Stimulated activated CD4-positive, alpha-beta T cell treated with anti-CD3 and anti-CD28 coated beads, TNF-alpha, amount 100 ng/mL, for 24 hours (primary cell): Measurements from ENCODE around the gene TENM3.
A peak's percentile ranks its signal among the peaks of the same experiment; 100 is the strongest.

Experiments used
- DNase-seq, 3 experiments: peaks; one replicate each; pipeline ENCODE4 v3.0.0-alpha.2; 2020; ENCODE audit warnings: low read depth in 3 of 3

The TENM3 gene

GRCh38 chr4:182770996-182771514 lies 527.9 kb downstream of the TENM3 start:
- DNase-seq, result no peak

GRCh38 chr4:182775075-182775474 lies 531.9 kb downstream of the TENM3 start:
- no peak for DNase-seq

- no peak for DNase-seq
Measured at GRCh38 chr4:182776376-182777105, 533.3 kb downstream of the TENM3 start.

- DNase-seq, result no peak
Measured at GRCh38 chr4:182778222-182778982, 535.2 kb downstream of the TENM3 start.

GRCh38 chr4:182786991-182787390 lies 543.8 kb downstream of the TENM3 start:
- no peak for DNase-seq

GRCh38 chr4:182788201-182788600 lies 545.0 kb downstream of the TENM3 start:
- no peak for DNase-seq

- DNase-seq, result no peak
Measured at GRCh38 chr4:182789529-182789928, 546.3 kb downstream of the TENM3 start.

- DNase-seq, result no peak
Measured at GRCh38 chr4:182795446-182796238, 552.4 kb downstream of the TENM3 start.

GRCh38 chr4:182799515-182800215 lies 556.5 kb downstream of the TENM3 start:
- DNase-seq, result no peak

- DNase-seq, result no peak
Measured at GRCh38 chr4:182800216-182800515, 557.0 kb downstream of the TENM3 start.

GRCh38 chr4:182801636-182802035 lies 558.4 kb downstream of the TENM3 start:
- no peak for DNase-seq

- DNase-seq, result no peak
Measured at GRCh38 chr4:182802621-182803020, 559.4 kb downstream of the TENM3 start.

- no peak for DNase-seq
Measured at GRCh38 chr4:182803235-182803634, 560.0 kb downstream of the TENM3 start.

- DNase-seq, result no peak
Measured at GRCh38 chr4:182804131-182804530, 560.9 kb downstream of the TENM3 start.

GRCh38 chr4:182805321-182805720 lies 562.1 kb downstream of the TENM3 start:
- DNase-seq, result no peak

- DNase-seq, result no peak
Measured at GRCh38 chr4:182805750-182806149, 562.5 kb downstream of the TENM3 start.

- peak; percentile 23 to 67 (median 28) for DNase-seq
Measured at GRCh38 chr4:182806259-182807252, 563.4 kb downstream of the TENM3 start.

GRCh38 chr4:182807346-182807745 lies 564.1 kb downstream of the TENM3 start:
- DNase-seq, result no peak

- no peak for DNase-seq
Measured at GRCh38 chr4:182807767-182808548, 564.8 kb downstream of the TENM3 start.
